ENCODE results near the gene EPHA7.

Gene EPHA7

DNA sequence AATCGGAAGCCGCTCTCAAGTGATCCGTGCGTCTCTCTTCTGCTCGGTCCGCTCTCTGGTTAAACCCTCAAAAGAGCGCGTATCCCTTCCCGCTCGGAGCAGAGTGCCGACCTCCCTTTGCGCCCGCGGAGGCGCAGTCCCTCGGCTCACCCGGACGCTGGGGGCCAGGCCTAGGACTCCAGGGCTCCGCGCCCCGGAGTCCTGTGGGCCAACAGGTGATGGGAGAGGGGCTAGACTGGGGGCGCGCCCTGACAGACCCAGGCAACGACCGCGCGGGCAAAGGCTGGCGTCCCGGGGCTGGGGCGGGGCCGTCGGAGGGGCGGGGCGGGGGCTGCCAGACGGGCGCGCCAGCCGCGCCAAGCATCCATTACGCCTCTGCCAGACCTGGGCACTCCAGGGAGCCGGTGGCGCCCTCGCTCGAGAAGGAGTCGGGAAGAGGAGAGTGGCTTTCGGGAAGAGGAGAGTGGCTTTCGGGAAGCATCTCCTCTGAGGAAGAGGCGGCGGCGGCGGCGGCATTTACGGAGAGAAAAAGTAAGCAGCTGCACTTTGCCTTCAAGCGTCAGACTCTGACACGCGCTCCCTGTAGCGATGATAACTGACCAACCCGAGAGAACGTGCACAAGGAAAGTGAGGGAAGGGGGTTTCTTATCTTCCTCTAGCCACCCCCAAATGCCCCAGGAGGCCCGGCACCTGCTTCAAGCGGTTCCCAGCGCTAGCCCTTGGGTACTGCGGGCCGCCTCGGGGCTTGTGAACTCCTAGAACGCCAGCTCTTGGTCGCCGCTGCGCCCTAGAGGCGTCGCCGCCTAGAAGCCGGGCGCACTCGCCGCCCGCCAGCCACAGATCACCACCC is 2.6 kb downstream of the EPHA7 start:
- H3K4me3 ChIP-seq (ENCODE audit: low read length) = peak overlapping the region; percentile 61
- no peak for TF ChIP-seq ZNF274 (IDR thresholded peaks at IDR 0.05; ENCODE audit: low read depth, low read length)

GRCh38 chr6:93413190-93413589 is 6.2 kb downstream of the EPHA7 start:
- no peak overlapping the region for H3K4me3 ChIP-seq (ENCODE audit: low read length)
- TF ChIP-seq ZNF274 (IDR thresholded peaks at IDR 0.05; ENCODE audit: low read depth, low read length) = no peak

DNA sequence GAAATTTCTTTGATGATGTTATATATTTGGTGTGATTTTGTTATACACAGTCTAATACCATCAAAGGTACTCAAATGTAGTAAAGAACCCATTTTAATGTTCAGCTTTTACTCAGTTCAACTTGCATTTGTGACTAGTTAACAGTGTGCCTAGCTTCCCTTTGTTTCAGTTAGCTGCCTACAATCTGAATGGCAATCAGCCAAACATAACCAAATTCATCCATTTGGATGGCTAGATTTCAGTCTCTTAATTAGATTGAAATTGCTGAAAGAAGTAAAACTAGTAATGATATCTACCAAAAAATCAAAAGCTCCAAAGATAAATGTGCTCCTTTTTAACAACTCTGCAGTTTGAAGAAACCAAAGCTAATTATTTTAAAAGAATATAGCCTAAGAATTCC is 6.9 kb downstream of the EPHA7 start:
- no peak for TF ChIP-seq ZNF274 (IDR thresholded peaks at IDR 0.05; ENCODE audit: low read depth, low read length)
- no peak overlapping the region for H3K4me3 ChIP-seq (ENCODE audit: low read length)

- H3K4me3 ChIP-seq (ENCODE audit: low read length) = no peak overlapping the region
Observed at GRCh38 chr6:93407186-93407585, 12.2 kb downstream of the EPHA7 start.

DNA sequence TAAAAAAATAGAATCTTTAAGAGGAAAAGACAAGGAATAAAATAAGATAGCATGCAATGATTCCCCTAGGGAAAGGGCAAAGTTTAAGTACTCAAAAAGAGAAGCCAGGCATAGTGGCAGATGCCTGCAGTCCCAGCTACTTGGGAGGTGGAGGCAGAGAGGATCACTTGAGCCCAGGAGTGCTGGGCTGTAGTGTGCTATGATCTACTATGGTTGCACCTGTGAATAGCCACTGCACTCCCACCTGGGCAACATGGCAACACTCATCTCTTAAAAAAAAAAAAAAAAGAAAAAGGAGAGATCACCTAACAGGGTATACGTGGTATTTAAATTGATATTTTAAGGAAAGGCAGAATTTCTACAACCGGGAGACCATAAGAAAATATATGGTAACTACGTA is 16.0 kb downstream of the EPHA7 start:
- no peak overlapping the region for H3K4me3 ChIP-seq (ENCODE audit: low read length)
- no peak for TF ChIP-seq ZNF274 (IDR thresholded peaks at IDR 0.05; ENCODE audit: low read depth, low read length)

More at GRCh38 chr6:93407186-93407585, 12.2 kb downstream of the EPHA7 start:
- TF ChIP-seq ZNF274 (IDR thresholded peaks at IDR 0.05; ENCODE audit: low read depth, low read length) = no peak

DNA sequence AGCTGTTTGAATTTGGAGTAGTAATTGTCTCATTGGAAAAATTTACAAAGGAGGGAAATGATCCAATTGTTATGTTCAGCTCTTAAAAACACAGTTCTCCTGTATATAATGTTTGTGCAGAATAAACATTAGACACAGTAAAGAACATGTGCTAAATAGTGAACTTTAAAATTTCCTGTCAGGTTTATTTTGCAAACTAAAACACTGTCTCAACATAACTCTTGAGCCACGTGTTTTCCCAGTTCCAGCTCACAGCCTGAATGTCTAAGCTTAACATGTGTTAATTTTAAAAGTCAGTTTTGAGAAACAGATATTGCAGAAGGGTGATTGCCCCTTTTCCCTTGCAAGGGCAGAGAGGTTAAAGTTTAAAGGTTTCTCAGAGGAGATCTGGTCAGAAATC is 20.6 kb downstream of the EPHA7 start:
- no peak overlapping the region for H3K4me3 ChIP-seq (ENCODE audit: low read length)
- no peak for TF ChIP-seq ZNF274 (IDR thresholded peaks at IDR 0.05; ENCODE audit: low read depth, low read length)

DNA sequence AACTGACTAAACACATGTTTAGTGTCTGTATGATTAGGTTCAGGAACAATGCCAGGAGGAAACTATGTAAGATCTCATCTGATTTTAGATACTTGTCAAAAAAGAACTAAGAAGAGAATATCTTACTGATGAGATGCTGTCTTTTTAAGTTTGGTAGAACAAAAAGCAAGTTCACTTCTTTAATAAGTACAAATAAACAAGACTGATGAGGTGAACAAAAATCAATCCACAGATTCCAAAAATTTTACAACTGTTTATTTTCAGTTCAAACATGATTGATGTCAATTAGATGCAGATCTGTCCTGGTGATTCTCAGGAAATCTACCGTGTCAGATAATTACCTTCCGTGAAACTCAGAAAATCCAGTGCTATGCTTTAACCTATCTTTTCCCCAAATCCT is 24.9 kb downstream of the EPHA7 start:
- no peak for TF ChIP-seq ZNF274 (IDR thresholded peaks at IDR 0.05; ENCODE audit: low read depth, low read length)
- no peak overlapping the region; the same call in 1 of the 2 replicates for H3K4me3 ChIP-seq (ENCODE audit: low read length)

GRCh38 chr6:93393554-93394074 is 25.7 kb downstream of the EPHA7 start:
- no peak overlapping the region for H3K4me3 ChIP-seq (ENCODE audit: low read length)
- TF ChIP-seq ZNF274 (IDR thresholded peaks at IDR 0.05; ENCODE audit: low read depth, low read length) = no peak

- H3K4me3 ChIP-seq (ENCODE audit: low read length) = no peak overlapping the region
- no peak for TF ChIP-seq ZNF274 (IDR thresholded peaks at IDR 0.05; ENCODE audit: low read depth, low read length)
Observed at GRCh38 chr6:93392797-93393196, 26.6 kb downstream of the EPHA7 start.

- H3K4me3 ChIP-seq (ENCODE audit: low read length) = no peak overlapping the region
- no peak for TF ChIP-seq ZNF274 (IDR thresholded peaks at IDR 0.05; ENCODE audit: low read depth, low read length)
Observed at GRCh38 chr6:93391965-93392364, 27.4 kb downstream of the EPHA7 start.

GRCh38 chr6:93389192-93389591 is 30.2 kb downstream of the EPHA7 start:
- H3K4me3 ChIP-seq (ENCODE audit: low read length) = no peak overlapping the region
- TF ChIP-seq ZNF274 (IDR thresholded peaks at IDR 0.05; ENCODE audit: low read depth, low read length) = no peak

- H3K4me3 ChIP-seq (ENCODE audit: low read length) = no peak overlapping the region
- no peak for TF ChIP-seq ZNF274 (IDR thresholded peaks at IDR 0.05; ENCODE audit: low read depth, low read length)
Observed at GRCh38 chr6:93388070-93388469, 31.3 kb downstream of the EPHA7 start.

DNA sequence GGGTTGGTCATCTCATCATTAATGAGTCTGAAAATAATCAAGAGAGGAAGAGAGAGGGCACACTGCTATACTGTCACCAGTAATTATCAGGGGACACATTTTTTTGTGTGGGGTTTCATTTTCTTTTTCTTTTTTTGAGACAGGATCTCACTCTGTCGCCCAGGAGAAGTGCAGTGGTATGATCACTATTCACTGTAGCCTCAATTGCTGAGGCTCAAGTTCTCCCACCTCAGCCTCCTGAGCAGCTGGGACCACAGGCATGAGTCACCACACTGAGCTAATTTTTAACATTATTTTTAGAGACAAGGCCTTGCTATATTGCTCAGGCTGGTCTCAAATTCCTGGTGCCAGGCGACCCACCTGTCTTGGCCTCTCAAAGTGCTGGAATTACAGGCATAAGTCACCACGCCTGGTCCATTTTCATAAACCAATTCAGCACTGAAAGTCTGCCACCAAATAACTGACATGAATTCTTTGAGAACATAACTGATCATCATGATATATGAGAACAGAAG is 43.3 kb downstream of the EPHA7 start:
- no peak for TF ChIP-seq ZNF274 (IDR thresholded peaks at IDR 0.05; ENCODE audit: low read depth, low read length)
- no peak overlapping the region for H3K4me3 ChIP-seq (ENCODE audit: low read length)

DNA sequence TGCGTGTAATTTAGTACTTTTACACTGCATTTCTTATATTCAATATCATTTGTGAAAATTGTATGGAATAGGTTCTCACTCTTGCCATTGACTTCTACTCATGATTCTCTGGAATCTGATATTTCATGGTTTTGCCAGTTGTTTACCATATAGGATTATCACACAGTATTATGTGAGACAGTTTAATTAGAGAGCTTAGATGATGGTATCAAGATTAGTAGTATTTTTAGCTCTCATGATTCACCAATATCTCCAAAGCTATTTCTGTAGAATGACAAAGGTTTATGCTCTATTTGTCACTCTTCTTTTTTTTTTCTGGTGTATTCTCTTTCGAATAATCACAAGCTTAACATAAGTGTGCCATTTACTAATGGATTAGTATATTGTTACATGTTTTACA is 45.9 kb downstream of the EPHA7 start:
- no peak for TF ChIP-seq ZNF274 (IDR thresholded peaks at IDR 0.05; ENCODE audit: low read depth, low read length)
- no peak overlapping the region for H3K4me3 ChIP-seq (ENCODE audit: low read length)

DNA sequence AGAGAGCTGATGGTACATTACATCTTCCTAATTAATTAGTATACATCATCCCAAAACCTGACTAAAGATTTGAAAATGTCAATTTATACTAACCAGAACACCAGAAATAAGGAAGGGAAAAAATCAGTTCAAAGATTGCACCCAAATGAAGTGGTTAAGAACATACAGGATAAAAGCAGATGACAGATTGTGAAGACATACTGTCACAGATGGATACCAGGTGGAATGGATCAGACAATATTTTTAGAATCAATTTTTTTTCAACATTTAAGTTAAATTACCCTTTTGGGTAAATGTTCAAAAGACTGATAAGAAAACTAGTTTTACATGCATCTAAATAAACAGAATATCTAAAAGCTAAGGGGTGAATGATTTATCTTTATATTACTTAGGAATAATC is 47.6 kb downstream of the EPHA7 start:
- no peak for TF ChIP-seq ZNF274 (IDR thresholded peaks at IDR 0.05; ENCODE audit: low read depth, low read length)
- H3K4me3 ChIP-seq (ENCODE audit: low read length) = no peak overlapping the region

All from GM08714 (cell line).